ENCODE results near the gene TPT1. TPM values are rescaled to one million over a fixed set of nuclear protein-coding genes. Genes with fewer than 3 reads are reported as not detected.
"Not testable (repeated sequence)": the region's sequence is repeated elsewhere in the genome, so short reads cannot be mapped to it uniquely, and the experiment has no call there.

TPT1 gene
- polyA plus RNA-seq, 2 of the 4 experiments (the other 2 are of a cell fraction): 2,486 to 3,850 TPM

DNA sequence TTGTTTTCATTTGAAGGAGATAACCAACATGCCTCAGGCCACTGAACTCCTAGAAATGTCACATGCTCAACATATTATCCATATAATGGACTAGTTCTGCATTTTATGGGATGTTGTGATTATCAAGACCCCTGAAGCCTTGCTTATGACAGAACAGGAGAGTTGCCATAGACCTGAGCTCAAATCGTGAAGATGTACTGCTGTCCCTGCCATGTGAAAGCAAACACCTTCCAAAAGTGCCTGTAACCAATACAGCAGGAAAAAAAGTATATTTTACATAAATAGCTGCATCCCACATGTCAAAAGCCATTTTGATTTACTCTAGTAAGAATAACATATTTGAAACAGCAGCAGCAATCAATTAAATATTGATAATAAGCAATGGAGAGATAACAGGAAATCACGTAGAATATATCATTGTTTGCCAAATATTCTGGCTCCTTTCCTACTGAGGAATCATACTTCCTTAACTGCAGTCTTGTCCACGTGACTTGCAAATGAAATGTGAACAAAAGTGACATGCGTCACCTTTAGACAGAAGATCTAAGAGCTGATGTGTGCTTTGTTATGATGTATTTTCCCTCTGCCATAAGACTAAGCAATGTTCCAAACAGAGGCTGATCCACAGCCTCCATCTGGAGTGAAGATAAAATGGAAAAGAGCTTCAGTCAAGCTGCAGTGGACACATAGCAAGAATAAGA is 43.6 kb upstream of the TPT1 start:
- no peak for FAIRE-seq
- CTCF ChIA-PET: interaction anchor here (0.8 to 4.5 kb wide), 3 partner anchors 9 to 17 kb away, joined by 3 to 42 read pairs (median 12); no protein-coding TSS in a partner anchor

GRCh38 chr13:45382739-45383138 is 41.8 kb upstream of the TPT1 start:
- FAIRE-seq; H3K4me1 ChIP-seq; DNase-seq (ENCODE audit: low read depth in 1 of 2, low spot score in 1 of 2); POLR2A ChIA-PET; ATAC-seq; H3K4me2 ChIP-seq; H3K9me3 ChIP-seq; H3K4me3 ChIP-seq; H3K27ac ChIP-seq: not testable (repeated sequence)
- CTCF ChIA-PET: interaction anchor here (1.5 kb wide), 1 partner anchor 12 kb away, joined by 4 read pairs; no protein-coding TSS in a partner anchor
- no CpG with 5 or more reads among the region's 8 CpGs for WGBS (ENCODE audit: missing lambda C conversion rate)

More for the DNA sequence above, 43.6 kb upstream of the TPT1 start:
- POLR2A ChIA-PET: no interaction called here
- Histone ChIP-seq H3K4me2 (no peak overlapping the region), H3K9me3 (no peaks in the 10 kb centered on the region), H3K27ac (no peak overlapping the region), H3K4me1 (no peaks in the 10 kb centered on the region), H3K4me3 (no peak overlapping the region)
- DNase-seq (ENCODE audit: low read depth in 1 of 2, low spot score in 1 of 2) (no peak), ATAC-seq (no peak)
- 83% methylated on average over 4 of the region's 4 CpGs for WGBS (ENCODE audit: missing lambda C conversion rate)
- no peak for TF ChIP-seq EP300 (IDR thresholded peaks at IDR 0.05)
- no peak for TF ChIP-seq HOXB5 (CRISPR knock-in tag; IDR thresholded peaks at IDR 0.05)
- no peak for TF ChIP-seq CHD4 (IDR thresholded peaks at IDR 0.05; ENCODE audit: borderline replicate concordance)
- TF ChIP-seq SMC3 (IDR thresholded peaks at IDR 0.05): no peak
- no peak for TF ChIP-seq ZC3H11A (IDR thresholded peaks at IDR 0.05)
- no peak for TF ChIP-seq FOXS1 (CRISPR knock-in tag; IDR thresholded peaks at IDR 0.05)
- TF ChIP-seq MAFK (IDR thresholded peaks at IDR 0.05; ENCODE audit: partially characterized antibody): no peak
- no peak for TF ChIP-seq FOSB (CRISPR knock-in tag; IDR thresholded peaks at IDR 0.05)
- no peak for TF ChIP-seq HMGXB4 (CRISPR knock-in tag; IDR thresholded peaks at IDR 0.05; ENCODE audit: borderline replicate concordance)
- no peak for TF ChIP-seq PHF8 (IDR thresholded peaks at IDR 0.05; ENCODE audit: borderline replicate concordance, low read depth)
- no peak for TF ChIP-seq CTCF (IDR thresholded peaks at IDR 0.05)
- TF ChIP-seq MYC (IDR thresholded peaks at IDR 0.05; ENCODE audit: borderline replicate concordance, low read length): no peak
- TF ChIP-seq KDM5A (IDR thresholded peaks at IDR 0.05): no peak
- no peak for TF ChIP-seq RCOR1 (IDR thresholded peaks at IDR 0.05; ENCODE audit: low read depth, low read length)
- no peak for TF ChIP-seq NPAS2 (CRISPR knock-in tag; IDR thresholded peaks at IDR 0.05; ENCODE audit: borderline replicate concordance)
- no peak for TF ChIP-seq CHD2 (IDR thresholded peaks at IDR 0.05; ENCODE audit: low read length, partially characterized antibody)

DNA sequence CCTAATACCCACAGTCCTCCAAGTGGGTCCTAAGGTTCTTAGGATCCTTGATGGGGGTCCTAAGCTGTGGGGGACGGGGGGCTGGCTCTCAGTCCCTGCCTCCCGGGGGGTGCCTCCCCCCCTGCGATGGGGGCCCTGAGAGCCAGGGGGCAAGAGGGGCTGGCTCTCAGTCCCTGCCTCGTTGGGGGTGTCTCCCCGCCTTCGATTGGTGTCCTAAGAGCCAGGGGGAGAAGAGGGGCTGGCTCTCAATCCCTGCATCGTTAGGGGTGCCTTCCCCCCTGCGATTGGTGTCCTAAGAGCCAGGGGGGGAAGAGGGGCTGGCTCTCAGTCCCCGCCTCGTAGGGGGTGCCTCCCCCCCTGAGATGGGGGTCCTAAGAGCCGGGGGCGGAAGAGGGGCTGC is 40.2 kb upstream of the TPT1 start:
- DNase-seq (ENCODE audit: low read depth in 1 of 2, low spot score in 1 of 2) (no peak), ATAC-seq (no peak), FAIRE-seq (no peak)
- POLR2A ChIA-PET: no interaction called here
- CTCF ChIA-PET: no interaction called here
- no peak for TF ChIP-seq SREBF2 (IDR thresholded peaks at IDR 0.05)
- no peak overlapping the region for H3K4me2 ChIP-seq
- H3K27ac ChIP-seq: no peak overlapping the region
- no peaks in the 10 kb centered on the region for H3K4me1 ChIP-seq
- no peaks in the 10 kb centered on the region for H3K9me3 ChIP-seq
- no CpG with 5 or more reads among the region's 12 CpGs for WGBS (ENCODE audit: missing lambda C conversion rate)
- H3K4me3 ChIP-seq: no peak overlapping the region

DNA sequence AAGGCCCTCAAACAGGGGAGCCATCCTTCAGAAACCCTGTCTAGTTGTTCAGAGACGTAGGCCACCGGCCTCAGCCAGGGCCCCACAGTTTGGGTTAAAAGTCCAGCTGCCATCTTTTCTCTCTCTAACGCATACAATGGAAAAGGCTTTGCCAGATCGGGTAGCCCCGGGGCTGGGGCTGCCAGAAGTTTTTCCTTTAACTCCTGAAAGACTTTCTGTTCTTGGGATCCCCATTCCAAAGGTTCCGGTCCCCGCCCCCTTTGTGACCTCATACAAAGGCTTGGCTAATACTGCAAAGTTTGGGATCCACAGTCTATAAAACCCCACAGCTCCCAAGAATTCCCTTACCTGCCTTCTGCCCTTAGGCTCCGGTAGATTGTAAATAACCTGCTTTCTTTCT is 39.7 kb upstream of the TPT1 start:
- POLR2A ChIA-PET, FAIRE-seq, ATAC-seq: not testable (repeated sequence)

GRCh38 chr13:45379516-45379915 is 38.5 kb upstream of the TPT1 start:
- ATAC-seq; H3K27ac ChIP-seq; H3K4me3 ChIP-seq; FAIRE-seq; H3K9me3 ChIP-seq; H3K4me1 ChIP-seq; DNase-seq (ENCODE audit: low read depth in 1 of 2, low spot score in 1 of 2); H3K4me2 ChIP-seq; POLR2A ChIA-PET: not testable (repeated sequence)
- WGBS (ENCODE audit: missing lambda C conversion rate): 89% methylated on average over 7 of the region's 10 CpGs
- CTCF ChIA-PET: interaction anchor here (0.5 to 0.6 kb wide), 2 partner anchors 15 to 57 kb away, joined by 3 read pairs; no protein-coding TSS in a partner anchor

More for the DNA sequence above, 39.7 kb upstream of the TPT1 start:
- 80% methylated on average over 6 of the region's 8 CpGs for WGBS (ENCODE audit: missing lambda C conversion rate)
- H3K9me3 ChIP-seq; DNase-seq (ENCODE audit: low read depth in 1 of 2, low spot score in 1 of 2); CTCF ChIA-PET; H3K4me3 ChIP-seq; H3K27ac ChIP-seq; H3K4me2 ChIP-seq; H3K4me1 ChIP-seq: not testable (repeated sequence)

GRCh38 chr13:45378786-45379185 is 37.8 kb upstream of the TPT1 start:
- FAIRE-seq; DNase-seq (ENCODE audit: low read depth in 1 of 2, low spot score in 1 of 2); H3K27ac ChIP-seq; ATAC-seq; POLR2A ChIA-PET; CTCF ChIA-PET; H3K4me1 ChIP-seq; H3K4me3 ChIP-seq; H3K4me2 ChIP-seq; H3K9me3 ChIP-seq: not testable (repeated sequence)
- WGBS (ENCODE audit: missing lambda C conversion rate): 86% methylated on average over 7 of the region's 8 CpGs

DNA sequence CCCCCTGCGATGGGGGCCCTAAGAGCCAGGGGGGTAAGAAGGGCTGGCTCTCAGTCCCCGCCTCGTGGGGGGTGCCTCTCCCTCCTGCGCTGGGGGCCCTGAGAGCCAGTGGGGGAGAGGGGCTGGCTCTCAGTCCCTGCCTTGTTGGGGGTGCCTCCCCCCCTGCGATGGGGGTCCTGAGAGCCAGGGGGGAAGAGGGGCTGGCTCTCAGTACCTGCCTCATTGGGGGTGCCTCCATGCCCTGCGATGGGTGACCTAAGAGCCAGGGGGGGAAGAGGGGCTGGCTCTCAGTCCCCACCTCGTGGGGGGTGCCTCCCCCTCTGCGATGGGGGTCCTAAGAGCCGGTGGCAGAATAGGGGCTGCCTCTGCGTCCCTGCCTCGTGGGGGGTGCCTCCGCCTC is 36.3 kb upstream of the TPT1 start:
- H3K4me3 ChIP-seq; H3K9me3 ChIP-seq; H3K4me1 ChIP-seq; ATAC-seq; H3K27ac ChIP-seq; FAIRE-seq; POLR2A ChIA-PET; CTCF ChIA-PET; H3K4me2 ChIP-seq; DNase-seq (ENCODE audit: low read depth in 1 of 2, low spot score in 1 of 2): not testable (repeated sequence)
- no CpG with 5 or more reads among the region's 12 CpGs for WGBS (ENCODE audit: missing lambda C conversion rate)

Measured in A549 (cell line).